ENCODE results near the gene TCF7L1.

GRCh38 chr2:85314884-85315242 lies 181.7 kb downstream of the TCF7L1 start:
- TF ChIP-seq, protein P1, sequence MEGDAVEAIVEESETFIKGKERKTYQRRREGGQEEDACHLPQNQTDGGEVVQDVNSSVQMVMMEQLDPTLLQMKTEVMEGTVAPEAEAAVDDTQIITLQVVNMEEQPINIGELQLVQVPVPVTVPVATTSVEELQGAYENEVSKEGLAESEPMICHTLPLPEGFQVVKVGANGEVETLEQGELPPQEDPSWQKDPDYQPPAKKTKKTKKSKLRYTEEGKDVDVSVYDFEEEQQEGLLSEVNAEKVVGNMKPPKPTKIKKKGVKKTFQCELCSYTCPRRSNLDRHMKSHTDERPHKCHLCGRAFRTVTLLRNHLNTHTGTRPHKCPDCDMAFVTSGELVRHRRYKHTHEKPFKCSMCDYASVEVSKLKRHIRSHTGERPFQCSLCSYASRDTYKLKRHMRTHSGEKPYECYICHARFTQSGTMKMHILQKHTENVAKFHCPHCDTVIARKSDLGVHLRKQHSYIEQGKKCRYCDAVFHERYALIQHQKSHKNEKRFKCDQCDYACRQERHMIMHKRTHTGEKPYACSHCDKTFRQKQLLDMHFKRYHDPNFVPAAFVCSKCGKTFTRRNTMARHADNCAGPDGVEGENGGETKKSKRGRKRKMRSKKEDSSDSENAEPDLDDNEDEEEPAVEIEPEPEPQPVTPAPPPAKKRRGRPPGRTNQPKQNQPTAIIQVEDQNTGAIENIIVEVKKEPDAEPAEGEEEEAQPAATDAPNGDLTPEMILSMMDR (IDR thresholded peaks at IDR 0.05; ENCODE audit: extremely low read depth in 1 of 2, insufficient read depth in 1 of 2, low read depth in 1 of 2, low read length in 2 of 2) = no peak
- TF ChIP-seq EZH2 (IDR thresholded peaks at IDR 0.05; ENCODE audit: borderline replicate concordance, low read depth, low read length, severe bottlenecking) (no peak), POLR2AphosphoS5 (IDR thresholded peaks at IDR 0.05; ENCODE audit: insufficient read depth, low read depth, low read length) (peak; percentile 11), POLR2A (IDR thresholded peaks at IDR 0.05; ENCODE audit: low read depth, low read length) (no peak)
- TF ChIP-seq, protein P2, sequence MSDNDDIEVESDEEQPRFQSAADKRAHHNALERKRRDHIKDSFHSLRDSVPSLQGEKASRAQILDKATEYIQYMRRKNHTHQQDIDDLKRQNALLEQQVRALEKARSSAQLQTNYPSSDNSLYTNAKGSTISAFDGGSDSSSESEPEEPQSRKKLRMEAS (IDR thresholded peaks at IDR 0.05; ENCODE audit: insufficient read depth, insufficient read length) = no peak

Measured in endothelial cell of umbilical vein (primary cell).